A549 (cell line): ENCODE measurements around the gene FOXA1. TPM values are rescaled to one million over a fixed set of nuclear protein-coding genes. Genes with fewer than 3 reads are reported as not detected.

ENCODE experiments used
- ATAC-seq, 2 experiments: fragments of 200-7000 bp in 1 of 2; fragments of >200 bp in 1 of 2; cut with Nextera tagmentation in 1 of 2; cut with Tn5 transposase in 1 of 2; 3 replicates each; pipeline versions ENCODE4 v1.8.0 to v1.9.1; 2018 to 2020; ENCODE audit warnings: mild to moderate bottlenecking in 1 of 2, moderate library complexity in 1 of 2
- CTCF ChIA-PET: fragments of 300-600 bp; sonication (Branson Sonifier 250); formaldehyde crosslinking; extraction: SDS; loops from one replicate; lab custom pipeline; 2021; ENCODE audit warnings: antibody characterized with exemption, inconsistent platforms; lab: Yijun Ruan, JAX
- POLR2A ChIA-PET: fragments of 350-600 bp; formaldehyde crosslinking; extraction: SDS; loops from one replicate; lab custom pipeline; 2021; ENCODE audit warnings: antibody characterized with exemption, inconsistent platforms; lab: Yijun Ruan, JAX
- DNase-seq, 2 experiments: peaks; one replicate each; pipeline versions ENCODE4 v3.0.0 to v3.0.0-alpha.2; 2011 to 2016; ENCODE audit warnings: low read depth in 1 of 2, low spot score in 1 of 2
- FAIRE-seq: peaks from 2 replicates; lab custom pipeline; 2011; peaks lifted over from hg19 to GRCh38; lab: Jason Lieb, UNC
- H3K27ac ChIP-seq, 2 experiments: fragments of >200 bp; sonication (Bioruptor Twin); formaldehyde crosslinking; 3 replicates each; pipeline ENCODE4 v1.5.1; 2016 to 2017
- H3K4me1 ChIP-seq: fragments of >200 bp; sonication (Bioruptor Twin); formaldehyde crosslinking; 3 replicates; pipeline ENCODE4 v1.6.1; 2016
- H3K4me2 ChIP-seq: fragments of >200 bp; sonication (Bioruptor Twin); formaldehyde crosslinking; 3 replicates; pipeline ENCODE4 v1.6.1; 2016
- H3K4me3 ChIP-seq: fragments of >200 bp; sonication (Bioruptor Twin); formaldehyde crosslinking; 3 replicates; pipeline ENCODE4 v1.5.1; 2016
- H3K9me3 ChIP-seq: fragments of >200 bp; sonication (Bioruptor Twin); formaldehyde crosslinking; 3 replicates; pipeline ENCODE4 v1.6.1; 2016
- CBX8 ChIP-seq: fragments of 200-600 bp; sonication (generic); IDR thresholded peaks from 2 replicates; pipeline ENCODE4 v1.6.1; 2016
- CEBPB ChIP-seq, 2 experiments: fragments of >200 bp in 1 of 2; sonication (Bioruptor Twin) in 1 of 2; formaldehyde crosslinking in 1 of 2; IDR thresholded peaks; 2 replicates each; pipeline ENCODE4 v1.6.1; 2012 to 2016
- CHD2 ChIP-seq: fragments of 150-350 bp; IDR thresholded peaks from 2 replicates; pipeline ENCODE4 v1.6.1; 2014; ENCODE audit warnings: low read length; ENCODE audit not compliant: partially characterized antibody
- CHD4 ChIP-seq: fragments of 200-600 bp; sonication (generic); IDR thresholded peaks from 2 replicates; pipeline ENCODE4 v1.6.1; 2016; ENCODE audit warnings: antibody characterized with exemption, mild to moderate bottlenecking, borderline replicate concordance
- EHMT2 ChIP-seq: fragments of 200-600 bp; sonication (generic); IDR thresholded peaks from 2 replicates; pipeline ENCODE4 v1.6.1; 2016; ENCODE audit warnings: antibody characterized with exemption, low read depth, mild to moderate bottlenecking, moderate library complexity
- ESRRA ChIP-seq: fragments of 150-350 bp; IDR thresholded peaks from 2 replicates; pipeline ENCODE4 v1.6.1; 2014; ENCODE audit warnings: mild to moderate bottlenecking, low read length, borderline replicate concordance
- FOXS1 ChIP-seq: fragments of 250-450 bp; sonication (Bioruptor Pico); IDR thresholded peaks from 2 replicates; pipeline ENCODE4 v1.5.0; 2020; ENCODE audit warnings: mild to moderate bottlenecking, moderate library complexity
- GATA3 ChIP-seq: IDR thresholded peaks from 2 replicates; pipeline ENCODE4 v1.6.1; 2012; ENCODE audit warnings: borderline replicate concordance
- HOXA7 ChIP-seq: fragments of 250-450 bp; sonication (Bioruptor Pico); IDR thresholded peaks from 2 replicates; pipeline ENCODE4 v1.5.0; 2020; ENCODE audit warnings: mild to moderate bottlenecking, moderate library complexity
- MAFK ChIP-seq: fragments of 450-650 bp; IDR thresholded peaks from 2 replicates; pipeline ENCODE4 v1.6.1; 2014; ENCODE audit not compliant: partially characterized antibody
- MAZ ChIP-seq: fragments of 150-350 bp; IDR thresholded peaks from 2 replicates; pipeline ENCODE4 v1.6.1; 2014; ENCODE audit warnings: antibody characterized with exemption, low read depth, low read length, borderline replicate concordance
- MYC ChIP-seq: IDR thresholded peaks from 2 replicates; pipeline ENCODE4 v1.6.1; 2012; ENCODE audit warnings: mild to moderate bottlenecking, inconsistent platforms, low read length, improper control_type of control experiment, borderline replicate concordance
- POLR2A ChIP-seq: IDR thresholded peaks from 2 replicates; pipeline ENCODE4 v1.6.1; 2012; ENCODE audit warnings: mild to moderate bottlenecking, low read length
- POLR2AphosphoS2 ChIP-seq: conservative IDR thresholded peaks from 2 replicates; pipeline ENCODE4 v1.6.1; 2012; ENCODE audit warnings: low read length, improper control_type of control experiment, inconsistent platforms
- RAD21 ChIP-seq, 2 experiments: fragments of >200 bp in 1 of 2; sonication (Bioruptor Twin) in 1 of 2; formaldehyde crosslinking in 1 of 2; IDR thresholded peaks in 1 of 2; conservative IDR thresholded peaks in 1 of 2; 2 replicates in 1 of 2; 3 replicates in 1 of 2; pipeline ENCODE4 v1.6.1; 2012 to 2018; ENCODE audit warnings: inconsistent platforms in 1 of 2
- RFX5 ChIP-seq: fragments of 450-650 bp; IDR thresholded peaks from 2 replicates; pipeline ENCODE4 v1.7.1; 2014; ENCODE audit warnings: antibody characterized with exemption, mild to moderate bottlenecking, moderate library complexity
- TFCP2L1 ChIP-seq: fragments of 250-450 bp; sonication (Bioruptor Pico); IDR thresholded peaks from 2 replicates; pipeline ENCODE4 v1.5.0; 2021; ENCODE audit warnings: mild to moderate bottlenecking
- ZFP36 ChIP-seq: fragments of 450-650 bp; IDR thresholded peaks from 2 replicates; pipeline ENCODE4 v1.6.1; 2014; ENCODE audit warnings: borderline replicate concordance; ENCODE audit not compliant: partially characterized antibody
- WGBS: methylation state at CpG from one replicate; pipeline ENCODE4 v1.1.6; 2017; ENCODE audit errors: missing lambda C conversion rate; 5-methylcytosine and 5-hydroxymethylcytosine counted together
- polyA plus RNA-seq, 4 experiments: library from polyadenylated mRNA; depleted of rRNA in 3 of 4; stranded (reverse); fragments of >200 nt; fragmentation: RNase III in 1 of 4; extraction: RNeasy Plus Mini Kit Qiagen cat#74134 plus additional on column Dnase treatment in 1 of 4; gene quantifications; 2 replicates in 3 of 4; 3 replicates in 1 of 4; pipeline ENCODE4 v1.2.3, GENCODE V29; 2011 to 2017
- TF ChIP-seq, protein P1 (sequence below): fragments of >200 bp; sonication (Bioruptor Twin); formaldehyde crosslinking; IDR thresholded peaks from 3 replicates; pipeline ENCODE4 v1.5.1; 2016
- TF ChIP-seq, protein P2 (sequence below): fragments of 150-350 bp; IDR thresholded peaks from 2 replicates; pipeline ENCODE4 v1.6.1; 2014; ENCODE audit warnings: low read depth, mild to moderate bottlenecking, low read length
- TF ChIP-seq, protein P3 (sequence below): IDR thresholded peaks from 2 replicates; pipeline ENCODE4 v1.6.1; 2012; ENCODE audit warnings: low read depth, borderline replicate concordance

FOXA1 gene
- polyA plus RNA-seq, 2 of the 4 experiments (the other 2 are of a cell fraction), result 5.5 to 17.9 TPM

DNA sequence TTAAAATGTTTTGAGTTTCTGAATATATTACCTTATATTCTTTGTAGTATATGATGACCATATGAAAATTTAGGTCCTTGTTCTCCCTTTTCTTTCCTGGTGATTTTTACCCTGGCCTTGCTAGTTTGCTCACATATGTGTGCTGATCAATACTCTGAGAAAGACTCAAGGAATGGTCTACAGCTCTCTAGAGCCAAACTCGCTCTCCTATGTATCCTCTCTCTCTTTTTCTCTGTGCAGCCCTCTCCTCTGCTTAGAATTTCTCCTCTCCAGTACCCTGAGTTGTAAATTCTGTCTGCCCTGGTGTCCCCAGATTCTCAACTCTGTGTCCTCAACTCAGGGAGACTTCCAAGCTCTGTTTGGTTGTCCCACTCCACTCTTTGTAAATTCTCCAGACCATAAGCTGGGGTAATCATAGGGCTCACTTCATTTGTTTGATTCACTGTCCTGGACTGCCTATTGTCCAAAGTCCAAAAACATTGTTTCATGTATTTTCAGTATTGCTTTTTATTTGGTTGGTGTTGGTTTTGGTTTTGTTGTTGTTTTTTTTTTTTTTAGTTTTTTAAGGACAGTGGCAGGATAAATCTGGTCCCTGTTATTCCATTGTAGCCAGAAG lies 41.0 kb downstream of the FOXA1 start:
- Histone ChIP-seq H3K4me1 (peaks cover 7% of the 10 kb centered on the region; the same call in 2 of the 3 replicates), H3K9me3 (peaks cover 10% of the 10 kb centered on the region; the same call in 1 of the 3 replicates), H3K4me3 (no peak overlapping the region), H3K27ac (no peak overlapping the region), H3K4me2 (no peak overlapping the region)
- TF ChIP-seq POLR2AphosphoS2 (no peak), RAD21 (conservative IDR thresholded peaks at IDR 0.05 in 1 of 2, IDR thresholded peaks at IDR 0.05 in 1 of 2) (no peak), POLR2A (no peak), GATA3 (no peak), FOXS1 (CRISPR knock-in tag) (no peak), MAFK (no peak), MAZ (no peak), ZFP36 (no peak), EHMT2 (no peak), TFCP2L1 (CRISPR knock-in tag) (no peak), CBX8 (no peak)
- TF ChIP-seq, protein P1, sequence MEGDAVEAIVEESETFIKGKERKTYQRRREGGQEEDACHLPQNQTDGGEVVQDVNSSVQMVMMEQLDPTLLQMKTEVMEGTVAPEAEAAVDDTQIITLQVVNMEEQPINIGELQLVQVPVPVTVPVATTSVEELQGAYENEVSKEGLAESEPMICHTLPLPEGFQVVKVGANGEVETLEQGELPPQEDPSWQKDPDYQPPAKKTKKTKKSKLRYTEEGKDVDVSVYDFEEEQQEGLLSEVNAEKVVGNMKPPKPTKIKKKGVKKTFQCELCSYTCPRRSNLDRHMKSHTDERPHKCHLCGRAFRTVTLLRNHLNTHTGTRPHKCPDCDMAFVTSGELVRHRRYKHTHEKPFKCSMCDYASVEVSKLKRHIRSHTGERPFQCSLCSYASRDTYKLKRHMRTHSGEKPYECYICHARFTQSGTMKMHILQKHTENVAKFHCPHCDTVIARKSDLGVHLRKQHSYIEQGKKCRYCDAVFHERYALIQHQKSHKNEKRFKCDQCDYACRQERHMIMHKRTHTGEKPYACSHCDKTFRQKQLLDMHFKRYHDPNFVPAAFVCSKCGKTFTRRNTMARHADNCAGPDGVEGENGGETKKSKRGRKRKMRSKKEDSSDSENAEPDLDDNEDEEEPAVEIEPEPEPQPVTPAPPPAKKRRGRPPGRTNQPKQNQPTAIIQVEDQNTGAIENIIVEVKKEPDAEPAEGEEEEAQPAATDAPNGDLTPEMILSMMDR, result no peak
- DNase-seq (no peak), ATAC-seq (no peak), FAIRE-seq (no peak)
- CTCF ChIA-PET, result no interaction called here
- POLR2A ChIA-PET, result interaction anchor here (0.7 kb wide), 1 partner anchor 16 kb away, joined by 5 read pairs; no protein-coding TSS in a partner anchor
- WGBS, result 82% methylated on average over 1 of the region's 1 CpG

DNA sequence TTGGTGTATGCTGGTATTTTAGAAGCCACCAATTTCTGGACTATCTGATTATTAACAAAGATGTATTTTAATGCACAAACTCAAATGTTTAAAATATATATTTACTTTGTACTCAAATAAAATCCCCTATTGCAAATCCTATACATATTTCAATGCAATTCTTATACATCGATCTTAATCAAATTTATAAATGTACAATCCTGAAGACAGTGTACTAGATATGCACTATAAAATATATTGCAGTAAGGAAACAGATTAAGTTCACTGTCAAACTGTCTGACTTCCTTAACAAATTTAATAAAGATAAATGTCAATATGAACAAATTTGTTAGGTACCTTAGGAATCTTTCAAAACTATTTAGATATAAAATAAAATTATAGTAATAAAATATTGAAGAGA lies 43.9 kb downstream of the FOXA1 start:
- ATAC-seq (no peak), FAIRE-seq (no peak)
- WGBS, result 90% methylated on average over 1 of the region's 1 CpG
- Histone ChIP-seq H3K4me3 (no peak overlapping the region), H3K27ac (no peak overlapping the region), H3K4me1 (peaks cover 26% of the 10 kb centered on the region), H3K9me3 (peaks cover 7% of the 10 kb centered on the region; the same call in 1 of the 3 replicates)
- CTCF ChIA-PET, result no interaction called here
- POLR2A ChIA-PET, result no interaction called here
- TF ChIP-seq POLR2AphosphoS2 (no peak), CEBPB (IDR thresholded peaks at IDR 0.05) (no peak), POLR2A (no peak), HOXA7 (no peak), FOXS1 (CRISPR knock-in tag) (no peak), RFX5 (no peak), CHD2 (no peak), MYC (no peak), ESRRA (no peak), CHD4 (no peak), RAD21 (conservative IDR thresholded peaks at IDR 0.05 in 1 of 2, IDR thresholded peaks at IDR 0.05 in 1 of 2) (no peak)
- TF ChIP-seq, protein P2, sequence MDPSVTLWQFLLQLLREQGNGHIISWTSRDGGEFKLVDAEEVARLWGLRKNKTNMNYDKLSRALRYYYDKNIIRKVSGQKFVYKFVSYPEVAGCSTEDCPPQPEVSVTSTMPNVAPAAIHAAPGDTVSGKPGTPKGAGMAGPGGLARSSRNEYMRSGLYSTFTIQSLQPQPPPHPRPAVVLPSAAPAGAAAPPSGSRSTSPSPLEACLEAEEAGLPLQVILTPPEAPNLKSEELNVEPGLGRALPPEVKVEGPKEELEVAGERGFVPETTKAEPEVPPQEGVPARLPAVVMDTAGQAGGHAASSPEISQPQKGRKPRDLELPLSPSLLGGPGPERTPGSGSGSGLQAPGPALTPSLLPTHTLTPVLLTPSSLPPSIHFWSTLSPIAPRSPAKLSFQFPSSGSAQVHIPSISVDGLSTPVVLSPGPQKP, result no peak
- TF ChIP-seq, protein P3, sequence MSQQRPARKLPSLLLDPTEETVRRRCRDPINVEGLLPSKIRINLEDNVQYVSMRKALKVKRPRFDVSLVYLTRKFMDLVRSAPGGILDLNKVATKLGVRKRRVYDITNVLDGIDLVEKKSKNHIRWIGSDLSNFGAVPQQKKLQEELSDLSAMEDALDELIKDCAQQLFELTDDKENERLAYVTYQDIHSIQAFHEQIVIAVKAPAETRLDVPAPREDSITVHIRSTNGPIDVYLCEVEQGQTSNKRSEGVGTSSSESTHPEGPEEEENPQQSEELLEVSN, result no peak
- TF ChIP-seq, all 56 proteins: peak for 0
- H3K4me2 ChIP-seq, result no peak overlapping the region
- DNase-seq, result no peak
